Fibroblast of the aortic adventitia (primary cell): Measurements from ENCODE around the gene DGLUCY. TPM values are rescaled to one million over a fixed set of nuclear protein-coding genes. Genes with fewer than 3 reads are reported as not detected.
A peak's percentile ranks its signal among the peaks of the same experiment; 100 is the strongest.

Experiments
- DNase-seq: peaks from one replicate; pipeline ENCODE4 v3.0.0-alpha.2; 2010; ENCODE audit warnings: low read depth
- H3K4me3 ChIP-seq: 2 replicates; pipeline ENCODE4 v1.5.1; 2011; ENCODE audit warnings: low read depth, mild to moderate bottlenecking, control low read depth, low read length, moderate library complexity
- total RNA-seq: library from RNA; depleted of rRNA; stranded (reverse); fragments of >200 nt; gene quantifications from 2 replicates; pipeline ENCODE4 v1.2.3, GENCODE V29; 2012; ENCODE audit warnings: low replicate concordance
- TF ChIP-seq, protein P1 (sequence below): IDR thresholded peaks from 2 replicates; pipeline ENCODE4 v1.5.1; 2011; ENCODE audit warnings: mild to moderate bottlenecking, low read length, control low read depth, inconsistent platforms; ENCODE audit not compliant: insufficient read depth

Gene DGLUCY
- total RNA-seq, 1 donor = 42.6 TPM

DNA sequence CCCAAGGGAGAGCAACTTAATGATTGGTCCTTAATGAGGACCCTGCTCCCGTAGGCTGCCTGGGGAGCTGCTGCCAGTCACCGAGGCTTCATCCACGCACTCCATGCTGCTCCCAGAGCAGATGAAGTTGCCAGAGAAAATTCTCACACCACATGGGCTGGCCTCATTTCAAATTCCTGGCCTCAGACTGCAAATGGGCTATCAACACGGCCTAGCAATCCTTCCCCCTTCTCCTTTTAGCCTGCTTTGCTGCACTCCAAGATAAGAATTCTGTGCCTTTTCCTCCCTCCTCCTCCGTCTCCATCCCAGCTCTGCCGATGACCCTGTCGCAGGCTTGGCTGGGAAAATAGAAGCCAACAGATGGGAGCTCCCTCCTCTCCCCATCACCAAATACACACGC lies 10.8 kb upstream of the DGLUCY start:
- TF ChIP-seq, protein P1, sequence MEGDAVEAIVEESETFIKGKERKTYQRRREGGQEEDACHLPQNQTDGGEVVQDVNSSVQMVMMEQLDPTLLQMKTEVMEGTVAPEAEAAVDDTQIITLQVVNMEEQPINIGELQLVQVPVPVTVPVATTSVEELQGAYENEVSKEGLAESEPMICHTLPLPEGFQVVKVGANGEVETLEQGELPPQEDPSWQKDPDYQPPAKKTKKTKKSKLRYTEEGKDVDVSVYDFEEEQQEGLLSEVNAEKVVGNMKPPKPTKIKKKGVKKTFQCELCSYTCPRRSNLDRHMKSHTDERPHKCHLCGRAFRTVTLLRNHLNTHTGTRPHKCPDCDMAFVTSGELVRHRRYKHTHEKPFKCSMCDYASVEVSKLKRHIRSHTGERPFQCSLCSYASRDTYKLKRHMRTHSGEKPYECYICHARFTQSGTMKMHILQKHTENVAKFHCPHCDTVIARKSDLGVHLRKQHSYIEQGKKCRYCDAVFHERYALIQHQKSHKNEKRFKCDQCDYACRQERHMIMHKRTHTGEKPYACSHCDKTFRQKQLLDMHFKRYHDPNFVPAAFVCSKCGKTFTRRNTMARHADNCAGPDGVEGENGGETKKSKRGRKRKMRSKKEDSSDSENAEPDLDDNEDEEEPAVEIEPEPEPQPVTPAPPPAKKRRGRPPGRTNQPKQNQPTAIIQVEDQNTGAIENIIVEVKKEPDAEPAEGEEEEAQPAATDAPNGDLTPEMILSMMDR = no peak
- H3K4me3 ChIP-seq = no peak overlapping the region
- peak; percentile 53 for DNase-seq

DNA sequence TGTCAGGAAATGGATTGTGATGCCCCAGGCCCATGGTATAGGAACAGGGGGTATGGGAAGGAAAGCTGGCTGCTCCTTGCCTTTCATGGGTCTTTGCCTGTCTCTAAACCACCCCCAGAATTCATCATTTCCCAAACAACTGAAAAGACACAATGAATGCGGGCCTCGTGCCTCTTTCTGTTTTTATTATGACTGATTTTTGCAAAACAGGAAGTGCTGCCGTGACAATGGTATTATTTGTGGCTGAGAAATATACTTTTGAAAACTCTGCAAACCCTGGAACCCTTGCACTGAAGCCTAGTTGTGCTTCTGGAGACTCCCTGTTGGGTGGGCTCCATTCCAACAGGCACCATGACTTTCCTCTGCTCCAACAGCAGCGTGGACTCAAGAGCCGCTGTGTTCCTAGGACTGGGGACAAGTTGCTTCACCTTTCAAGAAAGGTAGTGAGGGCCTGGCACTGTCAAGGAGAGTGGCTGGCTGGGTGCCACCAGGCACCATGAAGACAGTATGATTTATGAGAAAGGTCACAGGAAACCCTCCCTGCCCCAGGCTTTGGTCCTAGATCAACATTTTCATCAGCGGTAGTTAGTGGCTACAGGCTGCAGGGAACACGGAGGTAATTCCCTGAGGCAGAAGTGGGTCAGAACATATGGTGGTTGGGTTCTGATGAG lies 4.8 kb upstream of the DGLUCY start:
- DNase-seq = peak; percentile 45
- no peak overlapping the region for H3K4me3 ChIP-seq
- TF ChIP-seq, protein P1 = no peak

DNA sequence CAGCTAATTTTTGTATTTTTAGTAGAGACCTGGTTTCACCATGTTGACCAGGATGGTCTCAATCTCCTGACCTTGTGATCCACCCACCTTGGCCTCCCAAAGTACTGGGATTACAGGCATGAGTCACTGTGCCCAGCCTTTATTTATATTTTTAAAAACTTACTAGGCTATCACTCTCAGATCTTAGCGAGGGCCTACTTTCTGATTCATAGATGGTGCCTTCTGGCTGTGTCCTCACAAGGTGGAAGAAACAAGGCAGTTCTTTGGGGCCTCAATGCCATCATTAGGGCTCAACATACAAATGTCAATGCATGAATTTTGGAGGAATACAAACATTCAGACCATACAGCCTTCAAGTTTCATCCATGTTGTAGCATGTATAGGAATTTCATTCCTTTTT lies 2.4 kb upstream of the DGLUCY start:
- TF ChIP-seq, protein P1 = no peak

DNA sequence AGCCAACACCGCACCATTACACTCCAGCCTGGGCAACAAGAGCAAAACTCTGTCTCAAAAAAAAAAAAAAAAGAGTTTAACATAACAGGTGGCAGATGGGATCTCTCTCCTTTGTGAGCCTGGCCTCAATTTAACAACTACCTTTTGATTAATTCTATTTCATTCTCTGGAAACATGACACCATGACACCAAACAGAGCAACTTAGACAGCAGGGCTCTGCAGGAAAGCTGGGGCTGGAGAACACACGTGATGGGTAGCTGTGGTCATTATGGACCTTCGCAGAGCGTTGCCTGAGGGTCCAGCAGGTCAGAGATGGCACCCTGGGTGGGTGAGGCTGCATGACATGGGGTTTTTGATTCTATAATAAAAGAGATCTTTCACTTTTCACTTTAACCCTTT lies 1.7 kb upstream of the DGLUCY start:
- TF ChIP-seq, protein P1 = no peak
- DNase-seq = no peak

More for the DNA sequence above, 2.4 kb upstream of the DGLUCY start:
- DNase-seq = no peak
- H3K4me3 ChIP-seq = no peak overlapping the region

DNA sequence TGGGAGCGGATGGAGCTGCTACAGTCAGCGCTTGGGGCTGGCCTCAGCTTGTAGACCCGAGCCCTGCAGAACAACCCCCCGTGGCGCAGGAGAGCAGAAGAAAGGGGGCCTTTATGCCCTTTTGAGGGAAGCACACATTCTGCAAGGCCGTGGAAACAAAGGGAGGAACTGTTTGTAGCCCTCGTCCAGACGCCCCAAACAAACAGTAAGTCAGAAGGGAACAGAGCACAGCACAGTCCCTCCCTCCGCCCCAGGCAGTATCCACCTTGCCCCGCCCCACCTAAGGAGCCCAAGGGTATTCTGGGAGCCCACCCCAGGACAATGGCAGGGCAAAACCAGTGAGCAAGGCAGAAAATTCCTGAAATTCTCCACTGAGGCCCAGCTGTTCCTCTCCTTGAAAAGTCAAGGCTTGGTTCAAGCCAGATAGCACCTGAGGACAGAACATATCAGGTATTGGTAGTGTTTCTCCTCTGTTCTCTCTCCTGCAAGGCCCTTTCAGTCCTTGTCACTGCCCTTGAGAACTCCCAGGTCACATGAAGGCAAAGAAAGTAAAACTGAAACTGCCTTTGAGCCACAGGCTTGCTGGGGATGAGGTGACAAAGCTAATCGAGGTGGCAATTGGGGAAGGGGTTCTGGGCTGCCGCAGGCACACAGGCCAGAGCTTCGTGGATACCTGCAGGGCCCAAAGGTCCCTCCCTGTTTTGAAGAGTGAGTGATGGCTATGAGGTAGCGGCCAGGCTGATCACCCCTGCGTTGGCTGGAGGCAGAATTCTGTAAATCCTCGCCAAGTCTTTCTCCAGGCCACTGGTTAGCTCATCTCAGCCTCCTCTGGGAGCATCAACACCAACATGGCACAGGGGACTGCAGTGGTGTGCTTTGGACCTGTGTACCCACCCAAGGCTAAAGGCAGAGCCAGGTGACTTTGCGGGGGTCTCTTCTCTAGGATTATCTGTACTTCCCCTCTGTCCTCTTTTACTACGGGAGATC lies 499 bp downstream of the DGLUCY start:
- DNase-seq = peak; percentile 39
- H3K4me3 ChIP-seq = peak overlapping the region; percentile 80
- TF ChIP-seq, protein P1 = no peak

More for the DNA sequence above, 1.7 kb upstream of the DGLUCY start:
- H3K4me3 ChIP-seq = no peak overlapping the region

DNA sequence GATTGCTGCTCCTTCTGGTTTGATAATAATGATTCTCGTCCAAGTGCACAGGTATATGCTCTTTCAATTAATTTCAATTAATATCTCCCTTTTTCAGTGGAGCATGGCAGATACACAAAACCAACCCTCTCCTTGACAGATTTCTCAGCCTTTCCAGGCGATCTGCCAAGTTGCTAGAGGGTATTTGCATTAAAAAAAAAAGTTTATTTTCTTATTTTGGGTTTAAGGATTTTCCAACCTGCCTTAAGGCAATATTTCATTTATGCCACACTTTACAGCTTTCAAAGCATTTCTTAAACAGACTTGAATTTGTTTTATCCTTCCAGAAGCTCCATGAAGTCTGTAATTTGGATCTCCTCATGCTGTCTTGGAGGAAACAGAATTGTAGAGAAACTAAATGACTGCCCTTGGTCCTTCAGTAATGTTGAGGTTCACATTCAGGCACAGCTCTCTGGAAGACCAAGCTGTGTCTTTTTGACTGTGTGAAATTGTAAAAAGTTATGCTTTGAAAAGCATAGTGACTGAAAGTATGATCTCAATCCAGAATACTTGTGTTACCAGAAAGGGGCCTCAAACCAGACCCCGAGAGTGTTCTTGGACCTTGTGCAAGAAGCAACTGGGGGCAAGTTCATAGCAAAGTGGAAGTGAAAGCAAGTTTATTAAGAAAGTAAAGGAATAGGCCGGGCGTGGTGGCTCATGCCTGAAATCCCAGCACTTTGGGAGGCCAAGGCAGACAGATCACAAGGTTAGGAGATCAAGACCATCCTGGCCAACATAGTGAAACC lies 2.3 kb downstream of the DGLUCY start:
- TF ChIP-seq, protein P1 = no peak
- H3K4me3 ChIP-seq = peak overlapping the region; percentile 28
- DNase-seq = peak; percentile 51
